ENCODE results near the gene ZKSCAN8.

Gene ZKSCAN8

DNA sequence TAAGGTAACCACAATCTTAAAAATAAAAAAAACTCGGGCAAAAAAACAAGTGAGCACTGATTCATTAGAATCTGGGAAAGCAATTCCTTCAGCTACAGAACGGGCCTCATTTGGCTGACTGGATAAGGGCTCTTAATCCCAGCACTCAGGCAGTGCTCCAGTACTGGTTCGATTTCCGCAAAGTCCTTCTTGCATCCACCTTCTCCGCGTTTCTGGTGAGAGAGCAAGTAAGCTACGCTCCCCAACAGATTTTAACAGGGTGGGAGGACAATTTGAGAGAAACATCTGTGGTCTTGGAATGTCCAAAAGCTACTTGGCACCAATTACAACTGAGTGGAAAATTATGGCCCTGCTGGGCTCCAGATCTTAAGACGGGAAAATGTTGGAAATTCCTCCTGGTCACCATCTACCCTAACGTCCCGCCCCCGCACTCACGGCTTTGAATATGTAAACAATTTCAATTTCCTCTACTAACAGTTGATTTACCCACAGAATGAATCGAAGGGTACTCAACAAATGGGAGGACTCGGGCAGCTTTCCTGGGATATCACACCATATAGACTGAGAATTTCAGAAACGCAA, 65.3 kb downstream of the ZKSCAN8 start:
- no peak for DNase-seq (ENCODE audit: low read depth)

GRCh38 chr6:28207510-28208110, 65.9 kb downstream of the ZKSCAN8 start:
- DNase-seq (ENCODE audit: low read depth): no peak

- DNase-seq (ENCODE audit: low read depth): no peak
Measured at GRCh38 chr6:28208111-28208659, 66.5 kb downstream of the ZKSCAN8 start.

Measured in HS-5 (cell line).